ENCODE measurements around the gene NIFK. TPM values are rescaled to one million over a fixed set of nuclear protein-coding genes. Genes with fewer than 3 reads are reported as not detected.

The NIFK gene
- total RNA-seq, 2 donors from 2014 or later = 57.7 to 66.6 TPM

DNA sequence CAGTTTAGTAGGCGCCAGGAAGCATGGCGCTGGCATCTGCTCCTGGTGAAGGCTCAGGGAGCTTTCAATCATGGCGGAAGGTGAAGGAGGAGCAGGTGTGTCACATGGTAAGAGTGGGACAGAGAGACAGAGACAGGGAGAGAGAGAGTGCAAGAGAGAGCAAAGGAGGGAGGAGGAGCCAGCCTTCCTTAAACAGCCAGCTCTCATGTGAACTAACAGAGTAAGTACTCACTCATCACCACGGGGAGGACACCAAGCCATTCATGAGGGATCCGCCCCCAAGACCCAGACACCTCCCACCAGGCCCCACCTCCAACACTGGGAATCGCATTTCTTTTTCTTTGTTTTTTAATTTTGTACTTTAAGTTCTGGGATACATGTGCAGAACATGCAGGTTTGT is 46.6 kb downstream of the NIFK start:
- Histone ChIP-seq H3K9me3 (no peaks in the 10 kb centered on the region), H3K36me3 (no peaks in the 10 kb centered on the region), H3K27me3 (replicated peaks; ENCODE audit: insufficient read depth) (no peaks in the 10 kb centered on the region), H3K4me3 (no peak overlapping the region), H3K27ac (no peak overlapping the region), H3K4me1 (replicated peaks) (peaks cover 2% of the 10 kb centered on the region)
- DNase-seq (ENCODE audit: low spot score) = no peak
- intact Hi-C loops (cut with DNase I) = no loop called here
- whole genome bisulfite sequencing = 88% methylated on average over 6 of the region's 6 CpGs
- no peak for TF ChIP-seq POLR2AphosphoS5 (IDR thresholded peaks at IDR 0.05)
- TF ChIP-seq POLR2A (IDR thresholded peaks at IDR 0.05) = no peak
- no peak for TF ChIP-seq CTCF (IDR thresholded peaks at IDR 0.05)

GRCh38 chr2:121689356-121689755 is 47.3 kb downstream of the NIFK start:
- Histone ChIP-seq H3K4me1 (replicated peaks) (peaks cover 2% of the 10 kb centered on the region), H3K27me3 (replicated peaks; ENCODE audit: insufficient read depth) (no peaks in the 10 kb centered on the region), H3K27ac (no peak overlapping the region), H3K36me3 (no peaks in the 10 kb centered on the region), H3K9me3 (no peaks in the 10 kb centered on the region), H3K4me3 (no peak overlapping the region)
- TF ChIP-seq POLR2A (IDR thresholded peaks at IDR 0.05) = no peak
- peak in 1 of 4 experiments; percentile 45 for TF ChIP-seq CTCF (IDR thresholded peaks at IDR 0.05)
- no peak for TF ChIP-seq POLR2AphosphoS5 (IDR thresholded peaks at IDR 0.05)
- WGBS = 47% methylated on average over 4 of the region's 4 CpGs
- intact Hi-C loops (cut with DNase I) = no loop called here
- DNase-seq (ENCODE audit: low spot score) = peak; percentile 32

GRCh38 chr2:121688820-121689219 is 47.9 kb downstream of the NIFK start:
- peaks cover 2% of the 10 kb centered on the region for H3K4me1 ChIP-seq (replicated peaks)

DNA sequence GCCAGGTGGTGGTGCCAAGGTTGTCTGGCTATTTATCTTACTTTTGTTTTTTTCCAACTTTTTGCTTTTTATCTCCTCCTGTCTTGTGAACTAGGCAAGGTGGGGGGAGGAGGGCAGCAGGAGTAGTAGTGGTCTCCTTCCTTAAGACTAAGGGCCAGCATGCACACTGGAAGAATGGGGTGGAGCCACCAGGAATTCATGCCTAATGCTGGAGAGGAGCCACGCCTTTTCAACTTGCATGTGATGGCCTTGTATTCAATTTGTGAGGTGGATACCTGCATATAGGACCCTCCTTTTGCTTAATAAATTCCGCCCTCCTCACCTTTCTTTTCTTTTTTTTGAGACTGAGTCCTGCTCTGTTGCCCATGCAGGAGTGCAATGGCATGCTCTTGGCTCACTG is 49.8 kb downstream of the NIFK start:
- WGBS = 98% methylated on average over 2 of the region's 2 CpGs
- Histone ChIP-seq H3K4me1 (replicated peaks) (peaks cover 2% of the 10 kb centered on the region), H3K9me3 (no peaks in the 10 kb centered on the region), H3K4me3 (no peak overlapping the region), H3K27me3 (replicated peaks; ENCODE audit: insufficient read depth) (no peaks in the 10 kb centered on the region), H3K36me3 (no peaks in the 10 kb centered on the region), H3K27ac (no peak overlapping the region)
- no peak for DNase-seq (ENCODE audit: low spot score)
- intact Hi-C loops (cut with DNase I) = no loop called here
- TF ChIP-seq POLR2A (IDR thresholded peaks at IDR 0.05) (no peak), CTCF (IDR thresholded peaks at IDR 0.05) (no peak), POLR2AphosphoS5 (IDR thresholded peaks at IDR 0.05) (no peak)

More at GRCh38 chr2:121688820-121689219, 47.9 kb downstream of the NIFK start:
- intact Hi-C loops (cut with DNase I) = no loop called here
- TF ChIP-seq POLR2A (IDR thresholded peaks at IDR 0.05) (no peak), CTCF (IDR thresholded peaks at IDR 0.05) (no peak), POLR2AphosphoS5 (IDR thresholded peaks at IDR 0.05) (no peak)
- Histone ChIP-seq H3K27ac (no peak overlapping the region), H3K4me3 (no peak overlapping the region), H3K9me3 (no peaks in the 10 kb centered on the region), H3K27me3 (replicated peaks; ENCODE audit: insufficient read depth) (no peaks in the 10 kb centered on the region), H3K36me3 (no peaks in the 10 kb centered on the region)
- WGBS = 92% methylated on average over 2 of the region's 2 CpGs
- no peak for DNase-seq (ENCODE audit: low spot score)

- intact Hi-C loops (cut with DNase I) = no loop called here
- Histone ChIP-seq H3K36me3 (no peaks in the 10 kb centered on the region), H3K9me3 (no peaks in the 10 kb centered on the region), H3K27me3 (replicated peaks; ENCODE audit: insufficient read depth) (no peaks in the 10 kb centered on the region), H3K4me3 (no peak overlapping the region), H3K4me1 (replicated peaks) (peaks cover 2% of the 10 kb centered on the region), H3K27ac (no peak overlapping the region)
- 84% methylated on average over 19 of the region's 19 CpGs for WGBS
- TF ChIP-seq POLR2AphosphoS5 (IDR thresholded peaks at IDR 0.05) = no peak
- no peak for TF ChIP-seq CTCF (IDR thresholded peaks at IDR 0.05)
- no peak for TF ChIP-seq POLR2A (IDR thresholded peaks at IDR 0.05)
- no peak for DNase-seq (ENCODE audit: low spot score)
These were observed 50.5 kb downstream of the NIFK start for GRCh38 chr2:121686218-121686617.
